Measurements from ENCODE around the gene STON1. TPM values are rescaled to one million over a fixed set of nuclear protein-coding genes. Genes with fewer than 3 reads are reported as not detected.
"Not testable (repeated sequence)": the region's sequence is repeated elsewhere in the genome, so short reads cannot be mapped to it uniquely, and the experiment has no call there.

STON1 gene, protein sequence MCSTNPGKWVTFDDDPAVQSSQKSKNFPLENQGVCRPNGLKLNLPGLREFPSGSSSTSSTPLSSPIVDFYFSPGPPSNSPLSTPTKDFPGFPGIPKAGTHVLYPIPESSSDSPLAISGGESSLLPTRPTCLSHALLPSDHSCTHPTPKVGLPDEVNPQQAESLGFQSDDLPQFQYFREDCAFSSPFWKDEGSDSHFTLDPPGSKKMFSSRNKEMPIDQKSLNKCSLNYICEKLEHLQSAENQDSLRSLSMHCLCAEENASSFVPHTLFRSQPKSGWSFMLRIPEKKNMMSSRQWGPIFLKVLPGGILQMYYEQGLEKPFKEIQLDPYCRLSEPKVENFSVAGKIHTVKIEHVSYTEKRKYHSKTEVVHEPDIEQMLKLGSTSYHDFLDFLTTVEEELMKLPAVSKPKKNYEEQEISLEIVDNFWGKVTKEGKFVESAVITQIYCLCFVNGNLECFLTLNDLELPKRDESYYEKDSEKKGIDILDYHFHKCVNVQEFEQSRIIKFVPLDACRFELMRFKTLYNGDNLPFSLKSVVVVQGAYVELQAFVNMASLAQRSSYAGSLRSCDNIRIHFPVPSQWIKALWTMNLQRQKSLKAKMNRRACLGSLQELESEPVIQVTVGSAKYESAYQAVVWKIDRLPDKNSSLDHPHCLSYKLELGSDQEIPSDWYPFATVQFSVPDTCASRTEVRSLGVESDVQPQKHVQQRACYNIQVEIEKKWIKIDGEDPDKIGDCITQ
- 39.3 TPM for polyA plus RNA-seq (ENCODE audit: insufficient read length)
- long read RNA-seq, donor 1, full-length matches to known transcripts: 3 of 22 reads
- long read RNA-seq, donor 1, partial matches to known transcripts: 19 of 22 reads
- long read RNA-seq, donor 1, other reads (novel, unspliced or antisense): 0 of 22 reads
- long read RNA-seq, donor 2, full-length matches to known transcripts: 2 of 21 reads
- long read RNA-seq, donor 2, partial matches to known transcripts: 19 of 21 reads
- long read RNA-seq, donor 2, other reads (novel, unspliced or antisense): 0 of 21 reads
- long read RNA-seq, donor 3, partial matches to known transcripts: 13 of 13 reads
- long read RNA-seq, donor 3, other reads (novel, unspliced or antisense): 0 of 13 reads
- long read RNA-seq, donor 4: 0 reads
- long read RNA-seq, donor 5, full-length matches to known transcripts: 3 of 3 reads
- long read RNA-seq, donor 5, partial matches to known transcripts: 0 of 3 reads
- long read RNA-seq, donor 5, other reads (novel, unspliced or antisense): 0 of 3 reads
- long read RNA-seq, donor 6, full-length matches to known transcripts: 2 of 19 reads
- long read RNA-seq, donor 6, partial matches to known transcripts: 17 of 19 reads
- long read RNA-seq, donor 6, other reads (novel, unspliced or antisense): 0 of 19 reads
- long read RNA-seq, donor 7, full-length matches to known transcripts: 4 of 18 reads
- long read RNA-seq, donor 7, partial matches to known transcripts: 14 of 18 reads
- long read RNA-seq, donor 7, other reads (novel, unspliced or antisense): 0 of 18 reads
- long read RNA-seq, donor 8, full-length matches to known transcripts: 1 of 6 reads
- long read RNA-seq, donor 8, partial matches to known transcripts: 5 of 6 reads
- long read RNA-seq, donor 8, other reads (novel, unspliced or antisense): 0 of 6 reads

DNA sequence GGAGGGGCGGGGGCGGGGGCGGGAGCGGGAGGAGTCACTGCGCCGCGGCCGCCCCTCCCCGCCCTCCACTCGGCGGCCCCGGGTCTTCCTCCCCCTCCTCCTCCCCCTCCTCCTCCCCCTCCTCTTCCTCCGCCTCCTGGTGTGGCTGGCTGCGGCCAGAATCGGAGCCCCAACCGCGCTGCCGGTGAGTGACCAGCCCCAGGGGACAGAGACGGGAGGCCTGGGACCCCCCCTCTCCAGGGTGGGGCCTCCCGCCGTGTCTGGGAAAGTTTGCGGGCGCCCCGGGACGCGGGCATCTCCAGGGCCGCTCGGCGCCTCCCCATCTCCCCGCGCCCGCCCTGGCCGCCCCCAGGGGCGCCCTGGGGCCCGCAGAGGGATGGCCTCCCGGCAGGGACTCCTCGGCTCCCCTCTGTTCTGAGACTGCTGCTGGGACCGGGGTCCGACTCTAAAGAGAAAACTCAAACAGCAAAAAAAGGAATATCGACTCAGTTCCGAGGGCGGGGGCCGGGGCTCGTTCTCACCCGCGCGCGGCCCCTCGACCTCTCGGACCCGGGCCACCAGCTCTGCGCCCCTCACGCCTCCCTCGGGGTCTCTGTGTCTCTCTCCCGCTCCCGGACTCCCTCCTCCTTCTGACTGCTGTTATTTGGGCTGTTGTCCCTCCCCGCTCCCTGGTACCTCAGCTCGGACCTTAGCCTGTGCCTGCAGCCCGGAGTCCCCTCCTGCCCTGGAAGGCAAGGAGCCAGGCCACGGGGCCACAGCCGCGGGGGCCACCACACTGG is at the start of gene STON1:
STON1 (plus strand) TSS at position 122 of the 779 bp plus-strand sequence. CDS start 50,480 bp downstream, outside the sequence.
- DNase-seq: peak; percentile 50

DNA sequence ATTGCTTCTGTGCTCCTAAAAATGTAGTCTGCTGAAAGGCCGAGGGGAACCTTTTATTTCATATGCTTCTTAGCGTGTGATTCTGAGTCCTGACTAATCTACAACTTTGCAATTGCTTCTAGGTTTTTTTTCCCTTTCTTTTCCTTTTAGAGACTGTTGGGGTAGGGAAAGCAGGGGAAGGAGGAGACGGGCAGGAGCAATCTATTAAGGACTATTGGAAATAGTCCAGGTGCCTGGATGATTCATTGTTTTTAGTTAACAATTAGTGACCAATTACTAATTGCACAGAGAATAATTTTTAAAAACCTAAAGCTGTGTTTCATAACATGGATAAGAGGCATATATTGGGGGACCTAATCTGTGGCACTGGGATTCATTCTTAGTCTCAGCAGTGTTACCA is 49.4 kb upstream of the STON1 start:
- no peak for DNase-seq

DNA sequence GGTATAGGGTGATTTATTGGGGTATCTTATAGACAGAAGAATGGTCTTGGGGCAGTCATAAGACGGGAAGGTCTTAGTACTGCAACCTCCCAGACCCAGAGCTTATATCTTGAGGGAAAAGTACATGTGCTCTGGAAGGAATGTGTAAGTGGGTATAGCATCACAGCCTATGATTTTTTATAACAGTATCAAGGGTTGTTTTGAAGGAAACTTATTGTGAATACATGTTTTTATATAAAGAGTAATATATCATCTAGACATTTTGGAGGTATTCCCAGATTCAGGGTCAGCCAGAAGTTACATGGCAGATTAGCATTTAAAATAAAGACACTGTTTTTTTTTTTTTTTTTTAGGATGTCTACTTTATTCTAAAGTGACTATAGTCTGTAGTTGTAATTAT is 47.6 kb upstream of the STON1 start:
- peak; percentile 70 for DNase-seq

DNA sequence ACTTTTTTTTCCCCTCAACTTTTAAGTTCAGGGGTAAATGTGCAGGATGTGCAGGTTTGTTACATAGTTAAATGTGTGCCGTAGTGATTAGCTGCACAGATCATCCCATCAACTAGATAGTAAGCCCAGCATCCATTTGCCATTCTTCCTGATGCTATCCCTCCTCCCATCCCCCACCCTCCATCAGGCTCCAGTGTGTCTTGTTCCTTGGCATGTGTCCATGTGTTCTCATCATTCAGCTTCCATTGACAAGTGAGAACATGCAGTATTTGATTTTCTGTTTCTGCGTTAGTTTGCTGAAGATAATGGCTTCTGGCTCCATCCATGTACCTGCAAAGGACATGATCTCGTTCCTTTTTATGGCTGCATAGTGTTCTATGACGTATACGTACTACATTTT is 47.2 kb upstream of the STON1 start:
- no peak for DNase-seq

DNA sequence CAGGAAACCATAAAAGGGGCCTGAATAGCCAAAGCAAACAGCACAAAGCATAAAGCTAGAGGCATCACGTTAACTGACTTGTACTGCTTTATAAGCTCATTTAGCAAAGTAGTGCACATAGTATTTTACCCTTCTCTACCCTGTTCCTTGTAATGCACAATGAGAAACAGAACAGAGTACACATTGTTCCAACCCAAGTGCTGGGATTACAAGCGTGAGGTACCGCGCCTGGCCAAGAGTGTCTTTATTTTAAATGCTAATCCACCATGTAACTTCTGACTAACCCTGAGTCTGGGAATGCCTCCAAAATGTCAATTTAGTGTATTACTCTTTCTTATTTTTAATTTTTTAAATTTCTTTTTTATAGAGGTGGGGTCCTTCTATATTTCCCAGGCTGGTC is 46.4 kb upstream of the STON1 start:
- no peak for DNase-seq

DNA sequence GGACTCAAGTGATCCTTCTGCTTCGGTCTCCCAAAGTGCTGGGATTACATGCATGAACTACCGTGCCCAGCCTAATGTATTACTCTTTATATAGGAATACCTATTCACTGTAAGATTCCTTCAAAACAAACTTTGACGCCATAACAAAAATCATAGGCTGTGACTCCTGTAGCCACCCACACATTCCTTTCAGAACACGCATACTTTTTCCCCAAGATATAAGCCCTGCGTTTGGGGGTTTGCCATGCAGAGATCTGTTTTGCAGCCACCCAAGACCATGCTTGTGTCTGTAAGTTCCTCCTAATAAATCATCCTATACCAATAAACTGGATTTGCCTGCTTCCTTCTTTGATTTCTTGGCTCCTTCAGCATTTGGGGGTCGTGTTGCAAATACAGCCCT is 46.0 kb upstream of the STON1 start:
- no peak for DNase-seq

DNA sequence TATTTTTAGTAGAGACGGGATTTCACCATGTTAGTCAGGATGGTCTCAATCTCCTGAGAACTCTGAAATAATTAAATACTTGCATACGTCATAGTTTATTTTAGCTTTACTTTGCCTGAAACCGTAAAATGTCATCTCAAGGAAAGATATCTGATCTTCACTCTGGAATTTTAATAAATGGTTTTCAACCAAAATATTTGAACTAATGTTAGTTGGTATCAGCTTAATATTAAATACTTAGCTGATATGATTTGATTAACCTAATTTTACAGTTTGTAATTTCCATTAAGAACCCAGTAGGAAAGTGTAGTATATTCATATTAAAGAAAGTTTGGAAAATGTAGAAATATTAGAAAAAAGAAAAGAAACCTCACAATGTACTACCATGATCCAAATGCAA is 41.4 kb upstream of the STON1 start:
- no peak for DNase-seq

DNA sequence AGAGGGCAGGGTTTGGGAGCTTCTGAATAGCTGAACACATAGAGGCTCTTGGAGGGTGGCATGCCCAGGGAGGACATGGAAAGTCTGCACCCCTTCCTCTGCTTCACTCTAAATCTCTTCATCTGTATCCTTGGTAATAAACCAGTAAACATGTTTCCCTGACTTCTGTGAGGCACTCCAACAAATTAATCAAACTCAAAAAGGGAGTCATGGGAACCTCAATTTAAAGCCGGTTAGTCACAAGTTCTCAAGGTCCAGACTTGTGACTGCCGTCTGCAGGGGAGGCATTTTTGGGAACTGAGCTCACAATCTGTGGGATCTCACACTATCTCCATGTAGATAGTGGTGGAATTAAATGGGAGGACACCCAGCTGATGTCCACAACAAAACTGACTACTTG is 33.1 kb upstream of the STON1 start:
- DNase-seq: no peak

DNA sequence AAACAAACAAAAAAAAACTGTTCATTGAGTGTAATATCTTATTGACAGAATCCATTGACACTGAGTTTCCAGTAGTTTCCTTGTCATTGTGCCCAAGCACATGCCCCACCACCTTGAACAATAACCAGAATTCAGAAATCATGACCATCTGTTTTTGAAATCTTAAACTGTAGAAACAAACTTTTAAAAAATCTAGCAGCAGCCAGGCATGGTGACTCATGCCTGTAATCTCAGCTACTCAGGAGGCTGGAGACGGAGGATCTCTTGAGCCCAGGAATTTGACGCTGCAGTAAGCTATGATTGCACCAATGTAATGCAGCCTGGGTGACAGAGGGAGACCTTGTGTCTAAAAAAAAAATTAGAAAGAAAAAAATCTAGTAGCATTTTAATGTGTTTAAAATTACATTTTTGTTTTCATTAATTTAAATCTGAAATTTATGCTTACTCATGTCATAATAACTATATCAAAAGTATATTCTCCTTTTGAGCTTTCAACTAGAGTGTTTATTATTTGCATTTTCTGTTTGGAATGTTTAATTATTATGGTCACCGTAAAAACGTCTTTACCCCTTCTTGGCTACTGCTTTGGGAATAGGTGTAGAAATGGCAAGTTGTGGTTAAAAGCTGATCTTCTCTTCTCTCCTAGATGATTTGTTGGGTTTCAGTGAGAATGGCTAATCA is 25.2 kb upstream of the STON1 start:
- DNase-seq: no peak

DNA sequence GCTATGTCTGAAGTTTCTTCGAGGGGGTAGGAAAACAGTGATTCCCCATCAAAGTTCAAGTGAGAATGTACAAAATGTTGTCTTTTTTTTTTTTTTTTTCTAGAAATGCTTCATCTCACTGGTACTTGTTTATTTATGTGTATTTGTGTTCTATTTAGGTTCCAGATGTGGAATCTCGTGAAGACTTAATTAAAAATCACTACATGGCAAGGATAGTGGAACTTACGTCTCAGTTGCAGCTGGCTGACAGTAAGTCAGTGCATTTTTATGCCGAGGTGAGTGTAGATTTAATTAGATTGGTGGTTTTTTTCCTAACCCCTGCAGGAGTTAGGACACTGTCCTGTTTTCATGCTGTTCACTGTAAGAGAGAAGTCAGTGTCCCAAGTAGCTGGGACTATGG is 22.8 kb upstream of the STON1 start:
- DNase-seq: no peak

DNA sequence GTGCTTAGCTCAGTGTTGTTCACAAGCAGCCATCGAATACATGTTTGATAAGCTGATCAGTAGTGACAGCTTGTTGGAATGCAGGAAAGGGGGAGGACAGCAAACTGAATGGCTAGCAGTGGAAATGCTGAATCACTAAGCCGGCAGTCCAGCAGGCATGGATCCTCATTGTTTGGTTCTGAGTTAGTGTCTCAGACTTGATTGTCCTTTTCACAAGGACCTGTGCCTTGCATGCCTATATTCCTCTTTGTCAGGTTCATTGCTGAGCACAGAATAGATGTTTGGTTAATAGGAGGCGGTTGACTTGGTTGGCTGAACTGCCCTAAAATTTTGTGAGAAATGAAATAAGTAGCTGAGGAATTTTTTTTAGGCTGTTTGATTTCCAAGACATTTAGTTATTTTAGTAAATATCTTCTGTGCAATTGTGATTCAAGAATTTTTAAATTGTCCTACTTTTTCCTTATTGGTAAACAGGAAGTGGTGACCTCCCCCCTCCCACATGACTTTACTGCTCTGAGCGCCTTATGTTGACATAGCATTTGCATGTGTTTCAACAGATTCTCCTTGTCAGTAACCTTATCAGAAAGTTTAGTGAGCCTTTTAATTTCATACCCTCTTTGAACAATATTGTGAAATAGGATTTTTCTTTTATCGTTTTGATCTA is 21.4 kb upstream of the STON1 start:
- DNase-seq: no peak

DNA sequence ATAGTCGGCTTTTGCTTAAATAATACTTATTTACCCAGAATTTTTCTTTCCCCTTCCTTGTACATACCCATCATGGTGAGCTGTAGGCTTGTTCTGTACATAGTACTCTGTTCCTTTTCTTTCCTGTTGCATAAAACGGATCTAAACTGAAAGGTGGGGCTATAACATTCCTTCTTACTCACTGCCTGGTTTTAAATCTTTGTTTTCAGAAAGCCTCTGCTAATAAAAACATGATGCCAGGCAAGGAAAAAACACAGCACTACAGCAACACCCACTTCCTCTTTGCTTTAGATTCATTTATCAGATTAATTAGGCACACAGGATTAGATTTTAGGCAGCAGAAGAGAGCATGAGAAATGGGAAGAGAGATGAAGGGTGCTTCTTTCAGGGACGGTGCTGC is 19.6 kb upstream of the STON1 start:
- DNase-seq: no peak

DNA sequence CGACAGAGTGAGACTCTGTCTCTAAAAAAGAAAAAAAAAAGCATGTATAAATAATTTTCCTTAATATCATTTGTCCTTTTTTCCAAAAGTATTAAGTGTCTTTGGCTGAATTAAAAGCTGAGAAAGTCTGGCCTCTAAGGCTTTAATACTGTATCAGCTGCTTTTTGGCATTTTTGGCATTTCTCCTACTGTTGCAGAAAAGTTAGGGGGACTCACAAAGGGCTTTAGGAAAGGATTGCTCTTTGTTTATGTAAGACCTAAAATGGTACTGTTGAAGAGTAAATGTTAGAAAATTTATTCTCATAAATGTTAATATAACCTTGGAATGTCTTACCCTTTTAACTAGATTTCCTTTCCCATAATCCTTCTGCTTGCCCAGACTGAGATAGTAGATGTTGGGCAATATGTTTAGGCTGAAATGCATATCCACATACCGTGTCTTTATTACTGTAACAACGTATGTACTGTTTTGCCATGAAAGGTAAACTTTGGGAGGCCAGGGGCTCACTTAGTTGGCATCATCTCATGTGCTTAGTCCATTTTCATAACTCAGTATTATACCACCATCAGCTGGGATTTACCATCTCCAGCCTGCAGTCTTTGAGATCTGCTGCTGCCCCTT is 18.0 kb upstream of the STON1 start:
- no peak for DNase-seq

DNA sequence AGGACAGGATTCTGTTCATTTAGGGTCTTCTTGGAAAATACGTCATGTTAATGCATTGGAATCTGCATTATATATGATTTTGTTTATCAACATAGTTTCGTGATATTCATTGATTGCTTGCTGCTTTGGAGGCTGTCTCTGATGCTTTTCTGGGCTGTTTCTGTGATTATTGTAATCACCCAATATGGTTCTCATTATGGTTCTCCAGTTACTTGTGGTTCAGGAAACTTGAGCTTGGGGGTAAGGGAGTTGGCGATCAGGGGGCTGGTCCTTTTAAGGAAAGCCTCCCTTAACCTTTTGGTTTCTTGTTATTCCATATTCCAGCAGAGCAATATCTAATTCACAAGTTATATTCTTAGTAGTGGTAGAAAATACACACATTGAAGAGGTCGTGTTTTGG is 17.4 kb upstream of the STON1 start:
- no peak for DNase-seq

DNA sequence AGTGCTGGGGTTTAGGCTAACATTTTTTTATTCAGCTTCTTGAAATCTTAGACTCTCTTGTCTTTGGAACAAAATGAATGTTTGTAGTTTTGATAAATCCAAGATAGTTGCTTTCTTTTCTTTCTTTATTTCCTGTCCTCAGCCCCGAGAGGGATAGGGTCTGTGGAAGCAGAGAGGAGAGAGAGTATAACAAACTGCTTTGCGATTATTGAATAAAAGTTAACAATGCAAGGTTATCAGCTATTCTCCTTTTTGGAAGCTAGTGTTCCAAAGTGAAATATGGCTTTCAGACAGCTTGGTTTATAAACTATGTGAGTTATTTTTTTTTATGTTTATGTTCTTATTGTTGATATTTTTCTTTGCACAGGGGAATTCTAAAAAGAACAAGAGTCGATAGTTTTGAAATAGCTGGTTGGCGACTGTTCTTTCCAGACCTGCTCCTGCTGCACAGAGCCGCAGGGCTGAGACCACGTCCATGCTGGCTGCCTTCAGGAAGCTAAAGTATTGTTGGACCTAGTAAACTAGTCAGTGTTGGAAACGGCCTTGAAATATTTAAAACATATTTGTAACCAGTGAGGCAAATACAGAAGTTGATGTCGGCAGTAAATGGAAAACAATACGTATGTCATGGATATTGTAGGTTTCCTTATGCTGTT is 15.5 kb upstream of the STON1 start:
- DNase-seq: no peak

DNA sequence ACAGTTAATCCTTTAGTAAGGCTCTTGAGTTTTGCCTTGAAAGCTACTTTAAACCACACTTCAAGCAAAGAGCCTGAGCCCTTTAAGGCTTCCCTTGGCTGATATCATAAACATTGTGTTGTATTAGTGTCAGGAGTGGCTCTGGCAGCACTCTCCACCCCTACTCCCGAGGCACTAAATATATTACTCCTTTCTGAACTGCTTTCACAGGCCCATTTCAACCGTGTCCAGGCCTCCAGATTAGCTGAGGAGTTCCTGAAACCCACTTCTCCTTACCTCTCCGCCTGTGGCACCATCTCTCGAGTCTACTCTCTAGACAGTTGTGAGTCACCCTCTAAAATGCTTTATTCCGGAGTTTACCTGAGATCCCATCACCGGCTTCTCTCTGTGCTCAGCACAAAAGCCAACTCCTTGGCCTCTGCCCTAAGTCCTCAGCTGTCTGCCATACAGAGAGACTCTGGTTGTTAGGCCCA is 14.4 kb upstream of the STON1 start:
- DNase-seq: no peak

DNA sequence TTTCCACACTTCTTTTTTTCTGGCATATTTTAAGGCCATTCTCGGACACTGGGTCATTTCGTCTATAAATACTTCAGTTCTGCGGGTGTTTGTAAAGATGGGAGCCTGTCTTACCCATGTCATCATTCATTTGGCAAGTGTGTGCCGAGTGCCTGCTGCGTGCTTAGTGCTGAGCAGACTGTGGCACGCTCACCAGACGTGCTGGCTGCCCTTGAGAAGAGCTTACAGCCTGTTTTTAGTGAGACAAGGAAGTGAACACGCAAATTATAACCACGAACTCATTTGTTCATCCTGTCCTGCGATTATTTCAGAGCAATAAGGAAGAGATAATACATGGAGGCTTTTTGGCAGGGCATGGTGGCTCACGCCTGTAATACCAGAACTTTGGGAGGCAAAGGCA is 10.4 kb upstream of the STON1 start:
- no peak for DNase-seq

DNA sequence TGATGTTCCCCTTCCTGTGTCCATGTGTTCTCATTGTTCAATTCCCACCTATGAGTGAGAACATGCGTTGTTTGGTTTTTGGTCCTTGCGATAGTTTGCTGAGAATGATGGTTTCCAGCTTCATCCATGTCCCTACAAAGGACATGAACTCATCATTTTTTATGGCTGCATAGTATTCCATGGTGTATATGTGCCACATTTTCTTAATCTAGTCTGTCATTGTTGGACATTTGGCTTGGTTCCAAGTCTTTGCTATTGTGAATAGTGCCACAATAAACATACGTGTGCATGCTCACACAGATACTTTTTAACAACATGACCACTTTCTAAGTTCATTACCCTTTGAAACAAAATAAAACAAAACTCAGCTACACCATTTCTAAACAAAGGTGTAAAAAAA is 5.2 kb upstream of the STON1 start:
- DNase-seq: not testable (repeated sequence)

Measured in left kidney (tissue), 8 donors.